ENCODE results near the gene STPG4. TPM values are rescaled to one million over a fixed set of nuclear protein-coding genes. Genes with fewer than 3 reads are reported as not detected.

Gene STPG4
- total RNA-seq, 4 donors from 2014 or later, result not detected

- no peak overlapping the region for H3K4me3 ChIP-seq
- H3K27me3 ChIP-seq, result no peaks in the 10 kb centered on the region
- peak overlapping the region; percentile 87 to 91 (median 90) for H3K27ac ChIP-seq (replicated peaks in 1 of 4)
- H3K4me1 ChIP-seq, result peaks cover 76 to 96% (median 89%) of the 10 kb centered on the region in 4 donors
- TF ChIP-seq POLR2A (IDR thresholded peaks at IDR 0.05; ENCODE audit: low read depth), result no peak
- TF ChIP-seq CTCF (IDR thresholded peaks at IDR 0.05), result no peak
- TF ChIP-seq POLR2AphosphoS5 (IDR thresholded peaks at IDR 0.05), result no peak
- TF ChIP-seq EP300 (IDR thresholded peaks at IDR 0.05), result no peak
- 84% methylated on average over 4 of the region's 4 CpGs for WGBS
- peaks cover 0 to 17% (median 14%) of the 10 kb centered on the region in 4 donors for H3K36me3 ChIP-seq
- intact Hi-C loops (cut with DNase I), result loop anchor here (5.0 to 10.0 kb wide), 3 partner anchors 82 to 198 kb away; partner anchors contain the start of gene MCFD2
- no peaks in the 10 kb centered on the region for H3K9me3 ChIP-seq
- no peak for DNase-seq (ENCODE audit: extremely low spot score)
Measured at GRCh38 chr2:47074691-47075090, 80.4 kb downstream of the STPG4 start.

- WGBS, result 79% methylated on average over 7 of the region's 16 CpGs
- no peaks in the 10 kb centered on the region for H3K27me3 ChIP-seq
- H3K4me1 ChIP-seq, result peaks cover 76 to 96% (median 89%) of the 10 kb centered on the region in 4 donors
- H3K36me3 ChIP-seq, result peaks cover 0 to 17% (median 14%) of the 10 kb centered on the region in 4 donors
- no peak overlapping the region for H3K4me3 ChIP-seq
- H3K27ac ChIP-seq (replicated peaks in 1 of 4), result peak overlapping the region; percentile 87 to 91 (median 90)
- intact Hi-C loops (cut with DNase I), result loop anchor here (10.0 kb wide), 1 partner anchor 159 kb away; the partner anchor contains the start of gene MCFD2
- DNase-seq (ENCODE audit: extremely low spot score), result no peak
- H3K9me3 ChIP-seq, result no peaks in the 10 kb centered on the region
- TF ChIP-seq POLR2AphosphoS5 (IDR thresholded peaks at IDR 0.05), result no peak
Measured at GRCh38 chr2:47073641-47074040, 81.5 kb downstream of the STPG4 start.

- no peak for DNase-seq (ENCODE audit: extremely low spot score)
- Histone ChIP-seq H3K4me3 (no peak overlapping the region), H3K27ac (replicated peaks in 1 of 4) (peak overlapping the region; percentile 87 to 91 (median 90)), H3K4me1 (peaks cover 80 to 96% (median 91%) of the 10 kb centered on the region in 4 donors), H3K9me3 (no peaks in the 10 kb centered on the region), H3K27me3 (no peaks in the 10 kb centered on the region), H3K36me3 (peaks cover 0 to 17% (median 14%) of the 10 kb centered on the region in 4 donors)
- WGBS, result 86% methylated on average over 6 of the region's 9 CpGs
- intact Hi-C loops (cut with DNase I), result loop anchor here (10.0 kb wide), 1 partner anchor 158 kb away; the partner anchor contains the start of gene MCFD2
- TF ChIP-seq POLR2A (IDR thresholded peaks at IDR 0.05; ENCODE audit: low read depth) (no peak), POLR2AphosphoS5 (IDR thresholded peaks at IDR 0.05) (no peak), EP300 (IDR thresholded peaks at IDR 0.05) (no peak)
Measured at GRCh38 chr2:47073217-47073616, 81.9 kb downstream of the STPG4 start.

- intact Hi-C loops (cut with DNase I), result loop anchor here (10.0 kb wide), 1 partner anchor 158 kb away; the partner anchor contains the start of gene MCFD2
- Histone ChIP-seq H3K27ac (replicated peaks in 1 of 4) (peak overlapping the region; percentile 87 to 91 (median 90)), H3K36me3 (peaks cover 0 to 17% (median 14%) of the 10 kb centered on the region in 4 donors), H3K27me3 (no peaks in the 10 kb centered on the region), H3K4me3 (no peak overlapping the region), H3K9me3 (no peaks in the 10 kb centered on the region), H3K4me1 (peaks cover 84 to 96% (median 94%) of the 10 kb centered on the region in 4 donors)
- 68% methylated on average over 9 of the region's 9 CpGs for WGBS
- no peak for TF ChIP-seq EP300 (IDR thresholded peaks at IDR 0.05)
- peak in 1 of 2 donors; percentile 7 for TF ChIP-seq POLR2AphosphoS5 (IDR thresholded peaks at IDR 0.05)
- DNase-seq (ENCODE audit: extremely low spot score), result no peak
Measured at GRCh38 chr2:47072728-47073191, 82.3 kb downstream of the STPG4 start.

- H3K4me3 ChIP-seq, result no peak overlapping the region
- peaks cover 87 to 96% (median 94%) of the 10 kb centered on the region in 4 donors for H3K4me1 ChIP-seq
- H3K27me3 ChIP-seq, result no peaks in the 10 kb centered on the region
- WGBS, result 53% methylated on average over 28 of the region's 28 CpGs
- no peak for DNase-seq (ENCODE audit: extremely low spot score)
- intact Hi-C loops (cut with DNase I), result loop anchor here (10.0 kb wide), 1 partner anchor 157 kb away; the partner anchor contains the start of gene MCFD2
- peak overlapping the region; percentile 87 to 91 (median 90) for H3K27ac ChIP-seq (replicated peaks in 1 of 4)
- H3K9me3 ChIP-seq, result no peaks in the 10 kb centered on the region
- TF ChIP-seq POLR2A (IDR thresholded peaks at IDR 0.05; ENCODE audit: low read depth), result no peak
- peak in 1 of 3 experiments; percentile 26 for TF ChIP-seq CTCF (IDR thresholded peaks at IDR 0.05)
- TF ChIP-seq EP300 (IDR thresholded peaks at IDR 0.05), result no peak
- peak; percentile 63 to 66 for TF ChIP-seq POLR2AphosphoS5 (IDR thresholded peaks at IDR 0.05)
- peaks cover 0 to 17% (median 15%) of the 10 kb centered on the region in 4 donors for H3K36me3 ChIP-seq
Measured at GRCh38 chr2:47072018-47072691, 83.0 kb downstream of the STPG4 start.

Data from esophagus muscularis mucosa (tissue), 4 donors.